RPMI7951 (cell line): ENCODE data around the gene SORCS1. TPM values are rescaled to one million over a fixed set of nuclear protein-coding genes. Genes with fewer than 3 reads are reported as not detected.

Experiments used
- DNase-seq: peaks from one replicate; pipeline ENCODE4 v3.0.0-alpha.2; 2012; ENCODE audit warnings: low read depth
- total RNA-seq: library from RNA; depleted of rRNA; stranded (reverse); fragments of >200 nt; shearing (Covaris generic); gene quantifications from 2 replicates; pipeline ENCODE4 v1.2.3, GENCODE V29; 2014

Gene SORCS1
- total RNA-seq, 1 experiment from 2014 or later = under 0.01 TPM

DNA sequence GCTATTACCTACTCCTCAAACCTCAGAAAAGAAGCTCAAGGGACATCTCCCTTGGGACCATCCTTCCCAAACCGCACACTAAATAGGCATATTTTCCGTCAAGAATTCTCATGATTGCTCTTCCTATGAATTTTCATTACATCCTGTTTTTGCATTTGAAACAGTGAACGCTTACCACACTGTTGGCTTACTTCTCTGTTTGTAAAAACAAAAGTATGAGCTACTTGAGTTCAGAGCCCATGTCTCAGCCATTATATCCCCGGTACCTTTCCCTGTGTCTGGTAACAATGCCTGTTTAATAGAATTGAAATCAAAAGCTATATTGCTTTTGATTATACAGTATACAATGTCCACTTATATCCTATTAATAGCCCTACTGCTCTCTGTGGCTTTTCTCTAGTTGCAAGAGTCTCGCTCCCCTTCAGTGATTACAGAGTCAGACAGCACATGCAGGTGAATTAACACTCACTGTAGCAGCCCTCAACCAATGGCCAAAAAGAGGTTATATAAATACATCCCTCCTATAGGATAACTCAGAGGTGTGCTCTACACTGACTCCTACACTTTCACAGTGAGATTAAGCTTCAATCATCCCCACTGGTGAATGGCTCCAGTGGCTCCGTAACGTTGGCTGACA lies 264.4 kb downstream of the SORCS1 start:
- DNase-seq = no peak

DNA sequence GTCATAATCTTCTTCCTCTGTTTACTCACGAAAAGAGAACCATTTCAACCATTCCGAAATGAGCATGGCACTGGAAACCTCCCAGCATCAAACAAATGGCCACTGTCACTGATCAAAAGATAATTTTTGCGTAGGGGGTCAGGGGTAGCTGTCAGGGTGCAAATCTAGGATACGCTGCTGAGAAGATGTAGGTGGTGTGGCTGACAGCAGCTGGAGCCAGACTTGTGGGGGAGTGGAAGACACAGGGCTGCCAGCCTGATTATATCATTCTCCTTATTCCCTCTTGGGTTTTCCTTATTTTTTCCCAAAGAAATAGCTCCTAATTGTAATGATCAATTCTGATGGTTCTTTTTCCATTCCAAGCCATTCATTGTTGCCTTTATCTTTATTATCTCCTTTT lies 266.1 kb downstream of the SORCS1 start:
- DNase-seq = no peak

DNA sequence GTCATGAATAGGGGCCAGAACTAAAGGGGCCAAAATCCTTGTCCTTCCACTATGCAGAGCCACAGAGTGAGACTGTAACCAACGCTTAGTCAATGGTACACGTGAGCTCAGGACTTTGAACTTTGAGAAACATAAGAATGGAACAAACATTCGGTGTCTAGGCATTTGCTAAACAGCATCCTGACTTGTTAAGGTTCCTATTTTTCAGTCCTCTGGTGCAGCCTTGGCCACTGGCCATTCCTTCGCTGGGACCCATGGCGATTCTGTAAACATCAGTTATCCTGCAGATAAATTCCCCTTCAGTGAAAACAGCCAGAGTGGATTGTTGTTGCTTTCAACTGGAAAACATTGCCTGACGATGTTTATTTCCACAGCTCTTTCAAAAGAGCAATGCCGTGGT lies 266.8 kb downstream of the SORCS1 start:
- no peak for DNase-seq

DNA sequence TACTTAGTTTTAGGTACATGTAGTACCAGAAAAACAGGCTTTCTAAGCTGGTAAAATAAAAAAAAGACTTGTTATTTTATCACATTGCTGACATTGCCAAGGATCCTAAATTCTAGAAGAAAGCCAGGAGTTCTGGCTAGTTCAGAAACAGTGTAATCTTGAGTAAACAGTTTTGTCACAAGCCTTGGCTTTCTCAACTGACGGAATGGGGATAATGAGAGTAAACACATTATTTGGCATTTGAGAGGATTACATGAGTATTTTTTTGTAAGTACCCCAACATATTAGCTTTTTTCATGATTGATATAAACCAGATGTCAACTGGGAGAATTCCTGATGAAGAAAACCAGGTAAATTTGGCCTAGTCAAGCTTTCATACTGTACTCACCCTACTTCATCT lies 269.8 kb downstream of the SORCS1 start:
- DNase-seq = no peak

DNA sequence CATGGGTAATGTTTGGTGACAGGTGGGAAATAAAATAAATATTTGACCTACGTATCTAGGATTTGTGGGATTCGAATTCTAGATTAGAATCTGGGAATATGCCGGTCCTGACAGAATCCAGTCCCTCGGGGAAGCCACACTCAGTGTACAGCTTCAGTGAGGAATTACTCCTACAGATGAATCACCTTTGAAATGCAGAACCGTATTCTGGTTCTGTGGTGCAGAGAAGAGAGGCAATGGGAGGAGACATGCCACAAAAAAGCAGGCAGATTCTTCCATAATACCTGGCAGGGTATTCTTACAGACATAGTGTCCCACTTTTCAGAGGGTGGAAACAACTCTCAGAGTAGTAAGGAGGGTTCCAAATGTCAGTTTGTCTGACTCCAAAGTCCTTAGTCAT lies 286.9 kb downstream of the SORCS1 start:
- no peak for DNase-seq

DNA sequence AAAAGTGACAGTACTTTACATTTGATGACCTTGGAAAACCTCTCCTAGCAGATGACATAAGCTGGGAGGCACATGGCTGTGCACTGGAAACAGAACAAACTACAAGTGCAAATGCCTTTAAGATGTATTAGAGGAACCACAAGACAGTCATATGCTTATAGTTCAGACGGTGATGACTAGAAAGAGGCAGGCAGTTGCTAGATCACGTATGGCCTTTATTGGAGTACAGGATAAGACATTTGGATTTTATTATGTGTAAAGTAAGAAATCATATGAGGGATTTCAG lies 290.0 kb downstream of the SORCS1 start:
- DNase-seq = no peak

DNA sequence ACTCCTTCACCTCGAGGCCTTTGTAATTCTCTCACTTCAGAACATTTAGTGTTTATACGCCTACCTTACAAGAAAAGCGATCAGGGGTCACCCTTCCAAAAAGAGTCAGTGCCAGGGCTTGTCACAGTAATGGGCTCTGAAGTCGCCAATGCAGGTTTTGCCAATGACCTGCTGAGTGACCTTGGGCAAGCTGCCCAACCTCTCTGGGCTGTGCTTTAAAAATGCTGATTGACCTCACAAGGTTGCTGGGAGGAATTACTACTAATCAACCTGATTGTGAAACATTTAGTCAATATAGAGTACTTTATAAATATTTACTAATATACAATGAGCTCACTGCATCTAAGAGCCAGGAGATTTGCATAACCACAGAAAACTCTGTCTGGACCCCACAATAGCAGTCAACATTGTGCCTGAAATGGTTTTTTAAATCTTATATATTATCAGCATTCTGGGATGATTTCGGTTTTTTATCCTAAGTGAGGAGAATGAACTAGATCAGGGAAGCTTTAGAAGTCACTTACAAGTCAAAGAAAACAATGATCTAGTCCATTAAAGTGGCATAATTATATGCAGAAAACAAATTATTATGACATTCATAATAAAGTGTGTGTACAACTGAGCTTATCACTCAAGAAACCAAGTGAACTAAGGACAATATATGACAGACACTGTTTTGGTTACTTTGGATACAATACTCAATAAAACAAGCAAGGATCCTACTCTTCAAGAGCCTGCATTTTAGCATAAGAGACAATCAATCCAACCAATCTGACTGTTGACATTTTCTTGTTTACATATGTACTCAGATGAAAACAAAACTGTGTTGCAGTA lies 290.5 kb downstream of the SORCS1 start:
- no peak for DNase-seq

DNA sequence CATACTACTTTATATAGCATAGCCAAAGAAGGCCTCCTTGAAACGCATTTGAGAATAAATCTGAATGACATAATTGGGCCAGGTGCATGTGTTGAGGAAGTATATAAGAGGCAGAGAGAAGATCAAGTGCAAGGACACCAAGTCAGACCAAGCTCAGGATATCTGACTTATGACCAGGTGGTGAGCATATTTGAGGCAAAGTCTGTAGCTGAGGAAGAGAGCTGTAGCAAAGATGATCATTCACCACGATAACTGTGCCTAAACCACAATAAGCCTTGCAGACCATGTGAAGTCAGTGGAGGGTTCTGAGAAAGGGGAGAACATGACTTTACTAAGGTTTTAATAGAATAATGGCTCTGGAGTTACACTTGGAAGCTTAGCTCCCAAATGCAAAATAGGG lies 292.3 kb downstream of the SORCS1 start:
- DNase-seq = no peak

DNA sequence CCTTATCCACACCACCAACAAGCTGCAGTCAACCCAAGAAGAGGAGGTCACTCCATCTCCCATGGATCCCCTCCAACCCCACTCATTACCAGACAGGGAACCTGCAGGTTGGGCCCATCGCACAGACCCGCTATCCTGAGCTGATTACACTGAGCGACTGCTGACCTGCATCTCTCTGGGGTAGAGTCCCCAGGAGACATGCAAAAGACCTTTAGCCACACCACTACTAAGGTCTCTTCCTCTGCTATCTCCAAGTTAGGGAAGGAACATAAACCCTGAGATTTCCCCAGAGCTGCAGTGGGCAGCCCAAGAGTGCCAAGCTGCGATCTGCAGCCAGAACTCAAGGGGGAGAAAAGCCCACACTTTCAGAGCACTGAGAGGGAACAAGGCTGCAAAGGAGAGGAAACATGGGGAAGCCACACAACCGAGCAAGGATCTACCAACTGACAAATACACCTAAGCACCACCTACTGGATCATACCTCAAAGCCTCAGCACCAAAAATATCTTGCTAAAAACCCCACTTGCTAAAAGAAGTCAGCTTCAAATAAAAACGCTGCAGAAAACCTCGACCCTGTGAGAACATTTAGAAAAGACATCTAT lies 298.2 kb downstream of the SORCS1 start:
- DNase-seq = no peak

DNA sequence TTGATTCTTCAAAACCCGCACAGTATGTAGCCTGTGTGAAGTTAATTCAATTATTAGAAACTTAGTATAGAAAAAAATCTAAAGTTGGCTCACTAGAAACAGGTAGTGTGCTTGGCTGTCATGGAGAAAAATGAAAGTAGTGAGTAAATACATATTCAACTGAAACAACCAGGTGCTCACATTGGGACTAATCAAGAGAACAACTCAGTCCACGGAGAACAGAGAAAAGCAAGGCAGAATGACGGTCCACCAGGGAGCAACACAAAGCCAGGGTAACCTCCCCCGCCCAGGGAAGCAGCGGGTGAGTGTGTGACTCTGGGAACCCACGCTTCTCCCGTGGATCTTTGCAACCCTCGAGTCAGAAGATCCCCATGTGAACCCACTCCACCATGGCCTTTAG lies 300.5 kb downstream of the SORCS1 start:
- DNase-seq = no peak

DNA sequence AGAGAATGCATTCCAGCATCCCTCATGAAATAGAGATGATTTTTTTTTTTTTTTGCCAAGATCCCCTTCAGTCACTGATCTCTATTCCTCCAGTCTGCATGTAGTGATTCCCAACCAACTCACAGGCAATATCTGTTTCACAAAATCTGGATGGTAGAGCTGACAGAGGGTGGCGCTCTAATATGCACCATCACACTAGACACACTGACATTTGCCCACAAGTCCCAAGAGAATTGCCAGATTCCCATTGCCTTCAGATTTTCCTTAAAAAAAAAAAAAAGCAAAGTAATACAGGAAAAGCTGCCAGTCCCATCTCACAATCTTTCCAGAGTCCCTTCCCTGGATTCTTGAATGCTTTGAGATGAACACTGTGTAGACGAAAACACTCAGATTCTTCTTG lies 301.0 kb downstream of the SORCS1 start:
- DNase-seq = no peak

DNA sequence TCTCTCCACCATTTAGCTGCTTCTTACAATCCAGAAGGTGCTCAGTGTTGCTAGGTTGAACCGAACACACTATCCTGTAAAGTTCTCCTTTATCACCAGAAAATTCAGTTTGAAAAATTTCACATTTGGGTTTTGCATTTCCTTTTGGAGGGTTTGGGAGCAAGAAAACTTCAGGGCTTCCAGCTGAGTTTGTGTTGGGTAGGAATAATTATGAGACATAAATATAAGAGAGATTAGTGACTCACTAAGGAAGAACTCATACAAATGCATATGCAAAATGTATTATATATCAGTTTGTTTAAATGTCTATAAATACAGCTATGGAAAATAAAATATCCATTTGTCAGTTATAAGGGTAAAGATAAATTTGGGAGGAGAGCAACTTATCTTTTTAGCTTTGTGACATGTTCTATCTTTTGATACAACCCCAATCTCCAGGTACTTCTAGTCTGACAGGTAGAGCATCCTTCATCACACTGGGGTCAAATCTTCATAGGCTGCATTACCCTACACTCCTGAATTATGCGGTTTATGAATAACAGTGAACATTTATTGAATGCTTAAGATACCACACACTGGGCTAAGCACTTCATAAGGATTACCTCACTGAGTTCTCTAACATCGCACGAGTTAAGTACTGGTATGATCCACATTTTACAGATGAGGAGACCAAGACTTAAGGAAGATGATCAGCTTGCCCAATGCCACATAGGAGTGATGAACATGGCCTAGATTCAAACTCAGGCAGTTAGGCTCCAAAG lies 304.4 kb downstream of the SORCS1 start:
- DNase-seq = no peak

DNA sequence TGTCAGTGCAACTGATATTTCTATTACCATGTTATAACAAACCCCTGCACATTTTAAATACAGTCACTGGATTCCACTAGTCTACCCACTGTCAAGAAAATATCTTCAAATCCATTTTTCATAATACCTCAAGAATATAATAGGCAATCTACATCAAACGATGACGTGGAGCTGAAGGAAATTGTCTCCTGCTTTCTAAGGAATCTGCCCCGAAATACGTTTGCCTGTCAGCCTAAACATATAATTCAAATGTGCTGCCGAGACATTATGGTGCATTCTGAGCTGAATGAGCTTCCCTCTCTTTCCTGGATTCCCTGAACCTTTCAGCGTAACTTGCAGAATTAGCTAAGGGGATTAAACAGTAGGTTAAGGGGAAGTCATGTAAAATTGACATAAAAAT lies 306.8 kb downstream of the SORCS1 start:
- DNase-seq = no peak

DNA sequence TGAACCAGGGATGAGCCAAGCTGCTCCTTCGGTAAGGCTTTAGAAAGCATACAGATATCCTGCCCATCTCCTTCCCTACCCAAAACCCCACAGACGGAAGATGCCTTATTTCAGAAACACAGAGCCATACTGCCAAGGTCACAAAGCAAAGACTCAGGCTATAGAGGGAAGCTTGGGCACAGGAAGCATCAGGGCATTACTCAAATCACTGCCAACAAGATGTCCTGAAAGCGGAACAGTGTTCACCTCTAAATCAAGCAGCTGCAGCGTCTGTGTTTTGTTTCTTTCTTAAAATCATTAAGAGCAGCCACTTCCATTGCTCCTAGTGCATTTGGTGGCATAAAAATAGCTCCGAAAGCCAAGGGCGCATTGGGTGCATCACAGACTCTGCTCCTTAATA lies 307.3 kb downstream of the SORCS1 start:
- no peak for DNase-seq

DNA sequence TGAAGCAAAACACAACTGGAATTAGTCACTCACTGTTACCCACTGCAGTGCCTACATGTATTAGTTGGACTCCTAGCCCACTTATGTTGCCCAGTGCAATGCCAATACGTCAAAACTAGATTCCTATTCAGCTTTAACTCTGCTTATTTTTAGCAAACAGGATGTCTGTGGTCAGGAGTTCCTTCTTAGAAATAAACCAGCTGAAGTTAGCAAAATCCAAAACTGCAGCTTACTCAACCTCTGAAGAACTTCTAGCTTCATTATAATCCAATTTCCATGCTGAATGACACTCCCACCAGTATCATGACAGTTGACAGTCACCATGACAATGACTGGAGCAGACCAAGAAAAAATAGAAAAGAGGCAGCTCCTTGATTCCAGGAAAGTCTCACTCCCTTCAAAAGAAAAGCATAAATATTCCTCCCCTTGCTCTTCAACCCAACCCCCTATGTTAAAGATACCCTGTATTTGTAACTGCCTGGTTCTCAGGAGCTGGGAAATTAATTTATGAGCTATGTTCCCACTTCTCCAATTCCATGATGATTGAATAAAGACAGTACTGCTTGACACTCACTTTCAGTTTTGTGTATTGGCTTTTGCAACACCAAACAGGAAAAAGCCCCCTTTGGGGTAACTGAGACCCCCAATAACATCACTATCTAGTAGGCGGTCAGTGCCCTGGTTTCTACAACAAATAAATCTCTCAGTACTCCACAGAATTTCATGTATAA lies 327.4 kb downstream of the SORCS1 start:
- DNase-seq = no peak

DNA sequence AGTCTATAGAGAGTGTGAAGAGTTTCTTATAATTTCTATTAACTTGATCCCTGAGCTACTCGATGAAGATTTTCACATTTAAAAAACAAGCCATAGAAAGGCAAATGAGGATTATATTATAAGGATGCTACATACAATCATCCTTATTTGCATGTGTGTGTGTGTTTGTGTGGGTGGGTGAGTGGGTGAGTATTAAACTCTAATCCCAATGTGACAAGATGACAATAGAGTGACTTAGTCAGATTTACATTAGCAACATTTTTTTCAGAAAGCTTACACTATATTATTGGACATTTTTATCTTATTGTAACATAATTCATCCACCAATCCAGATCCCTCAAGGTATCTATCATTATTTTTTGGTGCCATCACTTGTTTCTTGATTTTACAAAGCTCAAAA lies 331.7 kb downstream of the SORCS1 start:
- no peak for DNase-seq

DNA sequence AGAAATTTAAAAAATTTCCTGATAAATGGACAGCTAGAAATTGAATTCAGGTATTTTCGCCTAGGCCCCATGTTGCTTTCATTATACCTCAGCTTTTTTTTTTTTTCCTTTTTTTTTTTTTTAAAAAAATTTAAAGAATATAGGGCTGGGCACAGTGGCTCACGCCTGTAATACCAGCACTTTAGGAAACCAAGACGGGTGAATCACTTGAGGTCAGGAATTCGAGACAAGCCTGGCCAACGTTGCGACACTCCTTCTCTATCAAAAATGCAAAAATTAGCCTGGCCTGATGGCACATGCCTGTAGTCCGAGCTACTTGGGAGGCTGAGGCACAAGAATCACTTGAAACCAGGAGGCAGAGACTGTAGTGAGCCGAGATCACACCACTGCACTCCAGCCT lies 334.0 kb downstream of the SORCS1 start:
- DNase-seq = no peak

DNA sequence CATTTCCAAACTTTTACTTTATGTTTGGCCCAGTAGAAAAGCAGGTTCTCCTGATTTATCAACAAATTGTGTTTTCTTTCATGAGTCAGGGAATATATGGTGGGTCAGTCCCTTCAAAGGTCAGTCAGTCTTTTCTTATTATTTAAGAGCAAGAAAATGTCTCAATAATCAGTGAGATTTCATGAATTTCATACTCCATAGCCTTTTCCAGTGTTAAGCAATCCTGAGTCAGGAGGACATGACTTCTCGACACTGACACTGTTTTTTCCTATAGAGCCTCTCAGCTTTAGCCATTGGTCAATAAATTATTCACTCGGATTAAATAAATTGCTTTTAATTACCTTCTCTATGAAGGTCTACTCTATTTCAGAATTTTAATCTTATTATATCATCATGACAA lies 334.5 kb downstream of the SORCS1 start:
- no peak for DNase-seq

DNA sequence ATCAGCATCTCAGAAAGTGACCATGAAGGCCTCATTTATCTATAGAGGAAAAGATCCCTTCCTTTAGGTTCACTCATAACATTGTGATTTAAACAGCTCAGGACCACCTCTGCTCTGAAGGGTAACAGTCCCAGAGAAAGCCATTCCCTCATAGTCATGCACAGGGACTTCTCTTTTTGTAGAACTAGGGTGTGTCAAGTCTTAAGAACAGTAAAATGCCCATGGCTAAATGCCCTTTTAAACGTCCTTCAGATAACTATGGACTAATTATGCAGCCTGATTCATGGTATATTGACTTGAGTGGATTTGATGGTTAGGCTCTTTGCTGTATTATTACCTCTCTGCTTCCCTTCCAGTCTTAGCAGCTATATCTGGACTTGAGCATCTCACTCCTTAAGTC lies 337.8 kb downstream of the SORCS1 start:
- no peak for DNase-seq

DNA sequence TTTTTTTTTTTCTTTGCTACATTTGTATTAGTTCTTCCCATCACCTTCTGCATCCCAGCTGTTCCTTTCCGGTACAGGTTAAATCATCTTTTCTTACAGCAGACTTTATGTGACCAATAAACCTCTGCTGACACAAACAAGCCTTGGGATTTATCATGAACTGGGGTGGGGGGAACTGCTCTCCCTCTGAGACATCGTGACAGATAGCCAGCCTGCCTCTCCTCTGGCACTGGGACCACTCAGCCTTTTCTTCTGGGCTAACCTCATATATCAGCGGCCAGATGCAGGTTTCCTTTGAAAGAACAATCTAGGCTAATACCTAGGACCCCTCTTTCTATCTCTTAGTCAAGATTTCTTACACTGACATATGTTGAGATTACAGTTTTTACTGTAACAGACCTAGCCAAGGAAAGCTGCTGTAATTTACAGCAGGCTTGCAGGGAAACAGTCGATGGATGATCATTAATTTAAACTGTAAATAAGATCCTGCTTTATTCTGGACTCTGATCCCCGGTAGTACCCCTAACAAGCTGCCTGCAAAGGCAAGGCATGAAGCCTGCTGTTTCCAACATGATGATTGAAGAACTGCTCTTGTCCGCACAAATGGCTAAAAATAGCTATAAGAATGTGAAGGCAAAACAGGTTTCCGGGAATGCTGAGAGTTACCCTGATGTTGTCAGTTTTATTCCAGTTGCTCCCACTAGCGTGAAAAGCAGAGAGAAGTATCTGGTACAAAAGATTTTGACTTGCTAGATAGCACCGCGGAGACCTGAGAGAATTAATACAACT lies 338.7 kb downstream of the SORCS1 start:
- DNase-seq = no peak

DNA sequence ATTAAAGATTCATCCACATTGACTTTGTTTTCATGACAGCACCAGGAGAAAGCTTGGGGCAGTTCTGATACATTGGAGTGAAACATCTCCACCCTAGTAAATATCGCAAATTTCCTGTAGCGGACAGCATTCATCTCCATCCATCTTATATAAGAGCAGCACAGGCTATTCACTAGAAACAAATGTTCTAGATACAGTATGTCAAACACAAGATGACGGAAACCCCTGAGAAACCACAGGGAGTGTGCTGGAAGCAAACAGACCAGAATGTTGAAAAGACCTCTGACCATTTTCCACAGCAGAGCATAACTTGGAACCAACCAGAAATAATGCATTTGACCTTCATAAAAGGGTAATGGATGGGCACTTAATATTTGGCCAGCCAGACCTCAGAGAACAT lies 343.9 kb downstream of the SORCS1 start:
- DNase-seq = no peak
